ENCODE results near the gene TMEM97.

- TF ChIP-seq CTCF (IDR thresholded peaks at IDR 0.05), result peak; percentile 28 to 39 (median 34)
- peak; percentile 45 for TF ChIP-seq POLR2A (IDR thresholded peaks at IDR 0.05)
- TF ChIP-seq POLR2AphosphoS5 (IDR thresholded peaks at IDR 0.05), result peak; percentile 93
Observed at GRCh38 chr17:28318759-28319597, at the start of gene TMEM97.

Data from prostate gland (tissue), 2 donors.